OCI-LY3 (cell line): ENCODE data around the gene PCDHB12.
"Not testable (repeated sequence)": the region's sequence is repeated elsewhere in the genome, so short reads cannot be mapped to it uniquely, and the experiment has no call there.

Experiments
- EZH2phosphoT487 ChIP-seq: fragments of 200-600 bp; shearing (Covaris generic); IDR thresholded peaks from 2 replicates; pipeline ENCODE4 v1.6.1; 2018; ENCODE audit warnings: antibody characterized with exemption, mixed run types, low read depth
- TF ChIP-seq, protein P1 (sequence below): fragments of 200-600, 300-600 bp; sonication (generic); IDR thresholded peaks from 2 replicates; pipeline ENCODE4 v1.5.1; 2014; ENCODE audit warnings: antibody characterized with exemption, low read length, low read depth

DNA sequence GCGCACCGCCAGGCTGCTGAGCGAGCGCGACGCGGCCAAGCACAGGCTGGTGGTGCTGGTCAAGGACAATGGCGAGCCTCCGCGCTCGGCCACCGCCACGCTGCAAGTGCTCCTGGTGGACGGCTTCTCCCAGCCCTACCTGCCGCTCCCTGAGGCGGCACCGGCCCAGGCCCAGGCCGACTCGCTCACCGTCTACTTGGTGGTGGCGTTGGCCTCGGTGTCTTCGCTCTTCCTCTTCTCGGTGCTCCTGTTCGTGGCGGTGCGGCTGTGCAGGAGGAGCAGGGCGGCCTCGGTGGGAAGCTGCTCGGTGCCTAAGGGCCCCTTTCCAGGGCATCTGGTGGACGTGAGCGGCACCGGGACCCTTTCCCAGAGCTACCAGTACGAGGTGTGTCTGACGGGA is 6.9 kb upstream of the PCDHB12 start:
- TF ChIP-seq, protein P1, sequence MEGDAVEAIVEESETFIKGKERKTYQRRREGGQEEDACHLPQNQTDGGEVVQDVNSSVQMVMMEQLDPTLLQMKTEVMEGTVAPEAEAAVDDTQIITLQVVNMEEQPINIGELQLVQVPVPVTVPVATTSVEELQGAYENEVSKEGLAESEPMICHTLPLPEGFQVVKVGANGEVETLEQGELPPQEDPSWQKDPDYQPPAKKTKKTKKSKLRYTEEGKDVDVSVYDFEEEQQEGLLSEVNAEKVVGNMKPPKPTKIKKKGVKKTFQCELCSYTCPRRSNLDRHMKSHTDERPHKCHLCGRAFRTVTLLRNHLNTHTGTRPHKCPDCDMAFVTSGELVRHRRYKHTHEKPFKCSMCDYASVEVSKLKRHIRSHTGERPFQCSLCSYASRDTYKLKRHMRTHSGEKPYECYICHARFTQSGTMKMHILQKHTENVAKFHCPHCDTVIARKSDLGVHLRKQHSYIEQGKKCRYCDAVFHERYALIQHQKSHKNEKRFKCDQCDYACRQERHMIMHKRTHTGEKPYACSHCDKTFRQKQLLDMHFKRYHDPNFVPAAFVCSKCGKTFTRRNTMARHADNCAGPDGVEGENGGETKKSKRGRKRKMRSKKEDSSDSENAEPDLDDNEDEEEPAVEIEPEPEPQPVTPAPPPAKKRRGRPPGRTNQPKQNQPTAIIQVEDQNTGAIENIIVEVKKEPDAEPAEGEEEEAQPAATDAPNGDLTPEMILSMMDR, result not testable (repeated sequence)
- not testable (repeated sequence) for TF ChIP-seq EZH2phosphoT487
